Lower lobe of right lung (tissue), 2 donors: ENCODE measurements around the gene PTPRG. TPM values are rescaled to one million over a fixed set of nuclear protein-coding genes. Genes with fewer than 3 reads are reported as not detected.

Experiments used
- ATAC-seq, 2 donors: fragments of 200-7000 bp; cut with Tn5 transposase; one replicate each; pipeline ENCODE4 v1.9.1; 2020 to 2022; ENCODE audit warnings: mild to moderate bottlenecking in 2 of 2, moderate library complexity in 2 of 2
- DNase-seq: peaks from one replicate; pipeline ENCODE4 v3.0.0-alpha.2; 2020
- H3K27ac ChIP-seq: fragments of 200-600 bp; one replicate; pipeline ENCODE4 v1.8.0; 2022
- H3K27me3 ChIP-seq: fragments of 200-600 bp; one replicate; pipeline ENCODE4 v1.8.0; 2022; ENCODE audit warnings: low read depth
- H3K36me3 ChIP-seq: fragments of 200-600 bp; one replicate; pipeline ENCODE4 v1.8.0; 2022; ENCODE audit warnings: mild to moderate bottlenecking
- H3K4me1 ChIP-seq: fragments of 200-600 bp; one replicate; pipeline ENCODE4 v1.8.0; 2022
- H3K4me3 ChIP-seq: fragments of 200-600 bp; one replicate; pipeline ENCODE4 v1.8.0; 2022; ENCODE audit warnings: mild to moderate bottlenecking
- H3K9me3 ChIP-seq: fragments of 200-600 bp; one replicate; pipeline ENCODE4 v1.8.0; 2022
- intact Hi-C: fragments of 100-400 bp; cut with DNase I; formaldehyde crosslinking; loops from one replicate; pipeline ENCODE4 v1.11.0; 2022
- total RNA-seq: library from RNA; stranded (reverse); fragmentation: NEBNext Ultra II Directional; extraction: Animal tissue kit (Norgen Biotek cat#: 25700); gene quantifications from one replicate; pipeline ENCODE4 v1.2.1, GENCODE V29; 2021
- TF ChIP-seq, protein P1 (sequence below): fragments of 200-600 bp; IDR thresholded peaks from one replicate; pipeline ENCODE4 v1.8.0; 2022; ENCODE audit warnings: antibody characterized with exemption, mild to moderate bottlenecking
- donor health status: DM: no; HTN: yes; CAD: no; lungs with severe emphysema.

The PTPRG gene
- total RNA-seq, 1 donor from 2014 or later = 67.6 TPM

DNA sequence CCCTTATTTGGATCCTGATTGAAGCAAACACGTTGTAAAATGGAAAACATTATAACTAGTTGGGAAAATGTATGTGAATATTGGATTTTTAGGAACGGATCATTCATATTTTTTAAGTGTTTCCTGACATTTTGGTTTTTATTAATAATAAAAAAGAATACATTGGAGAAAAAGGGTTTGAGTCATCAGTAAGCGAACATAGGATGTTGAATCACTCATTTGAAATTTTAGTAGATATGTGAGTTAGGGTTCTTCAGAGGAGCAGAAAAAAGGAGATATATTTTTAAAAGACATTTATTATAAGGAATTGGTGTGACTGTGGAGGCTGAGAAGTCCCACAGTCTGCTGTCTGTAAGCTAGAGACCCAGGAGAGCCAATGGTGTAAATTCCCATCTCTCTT, 258.5 kb downstream of the PTPRG start:
- DNase-seq = no peak

DNA sequence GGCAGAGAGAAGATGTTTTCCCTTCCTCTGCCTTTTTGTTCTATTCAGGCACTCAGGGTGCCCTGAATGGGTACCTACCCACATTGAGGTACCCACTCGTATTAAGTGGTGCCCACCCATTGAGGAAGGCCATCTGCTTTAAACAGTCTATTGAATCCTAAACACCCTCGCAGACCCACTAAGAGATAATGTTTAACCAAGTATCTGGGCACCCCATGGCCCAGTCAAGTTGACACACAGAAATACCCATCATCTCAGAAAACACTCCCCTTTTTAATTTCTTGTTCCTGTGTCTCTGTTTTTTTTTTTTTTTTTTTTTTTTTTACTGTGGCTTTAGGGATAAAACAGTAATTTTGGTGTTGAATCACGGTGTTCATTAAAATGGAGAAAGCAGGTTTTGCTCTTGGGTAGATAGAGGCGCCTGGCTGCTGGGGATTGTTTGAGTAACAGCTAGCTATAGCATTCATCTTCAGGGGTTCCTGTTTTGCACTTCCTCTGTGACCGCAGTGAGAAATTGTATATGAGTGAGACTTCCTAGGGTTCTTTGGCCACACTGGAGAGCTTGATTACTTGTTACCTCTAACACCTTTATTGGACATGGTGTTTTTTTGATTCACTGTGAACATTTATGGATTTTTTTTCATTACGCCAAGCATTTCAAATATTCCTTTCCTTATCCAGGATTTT, 259.1 kb downstream of the PTPRG start:
- no peak for DNase-seq
- H3K36me3 ChIP-seq = no peaks in the 10 kb centered on the region
- intact Hi-C loops = no loop called here
- H3K27me3 ChIP-seq = no peaks in the 10 kb centered on the region
- TF ChIP-seq, protein P1, sequence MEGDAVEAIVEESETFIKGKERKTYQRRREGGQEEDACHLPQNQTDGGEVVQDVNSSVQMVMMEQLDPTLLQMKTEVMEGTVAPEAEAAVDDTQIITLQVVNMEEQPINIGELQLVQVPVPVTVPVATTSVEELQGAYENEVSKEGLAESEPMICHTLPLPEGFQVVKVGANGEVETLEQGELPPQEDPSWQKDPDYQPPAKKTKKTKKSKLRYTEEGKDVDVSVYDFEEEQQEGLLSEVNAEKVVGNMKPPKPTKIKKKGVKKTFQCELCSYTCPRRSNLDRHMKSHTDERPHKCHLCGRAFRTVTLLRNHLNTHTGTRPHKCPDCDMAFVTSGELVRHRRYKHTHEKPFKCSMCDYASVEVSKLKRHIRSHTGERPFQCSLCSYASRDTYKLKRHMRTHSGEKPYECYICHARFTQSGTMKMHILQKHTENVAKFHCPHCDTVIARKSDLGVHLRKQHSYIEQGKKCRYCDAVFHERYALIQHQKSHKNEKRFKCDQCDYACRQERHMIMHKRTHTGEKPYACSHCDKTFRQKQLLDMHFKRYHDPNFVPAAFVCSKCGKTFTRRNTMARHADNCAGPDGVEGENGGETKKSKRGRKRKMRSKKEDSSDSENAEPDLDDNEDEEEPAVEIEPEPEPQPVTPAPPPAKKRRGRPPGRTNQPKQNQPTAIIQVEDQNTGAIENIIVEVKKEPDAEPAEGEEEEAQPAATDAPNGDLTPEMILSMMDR = no peak
- H3K27ac ChIP-seq = no peak overlapping the region
- no peak for ATAC-seq
- H3K9me3 ChIP-seq = no peaks in the 10 kb centered on the region
- H3K4me3 ChIP-seq = no peak overlapping the region
- no peaks in the 10 kb centered on the region for H3K4me1 ChIP-seq

More for the DNA sequence above, 258.5 kb downstream of the PTPRG start:
- TF ChIP-seq, protein P1 = no peak
- Histone ChIP-seq H3K4me1 (peaks cover under 1% of the 10 kb centered on the region), H3K36me3 (no peaks in the 10 kb centered on the region), H3K27ac (no peak overlapping the region), H3K27me3 (no peaks in the 10 kb centered on the region), H3K9me3 (no peaks in the 10 kb centered on the region), H3K4me3 (no peak overlapping the region)
- ATAC-seq = no peak
- intact Hi-C loops = no loop called here

DNA sequence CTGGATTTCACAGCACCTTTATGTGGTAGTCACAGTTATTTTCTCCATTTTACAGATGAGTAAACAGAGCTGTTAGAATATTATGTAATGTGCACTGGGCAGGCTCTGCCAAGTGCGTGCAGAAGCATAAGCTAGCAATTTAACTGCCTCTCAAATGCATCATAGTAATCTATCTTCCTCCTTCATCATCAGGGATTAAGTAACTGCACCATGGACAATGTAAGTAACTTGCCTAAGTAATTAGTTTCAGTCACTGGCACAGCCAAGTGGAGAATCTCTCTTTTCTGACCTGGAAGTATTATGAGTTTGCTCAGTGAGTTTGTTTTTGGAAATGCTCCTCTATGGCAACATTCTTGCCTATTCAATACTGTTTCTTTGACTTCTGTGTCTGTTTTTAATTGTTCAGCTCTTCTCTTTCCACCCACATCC, 260.5 kb downstream of the PTPRG start:
- intact Hi-C loops = no loop called here
- Histone ChIP-seq H3K4me3 (no peak overlapping the region), H3K27ac (no peak overlapping the region)

DNA sequence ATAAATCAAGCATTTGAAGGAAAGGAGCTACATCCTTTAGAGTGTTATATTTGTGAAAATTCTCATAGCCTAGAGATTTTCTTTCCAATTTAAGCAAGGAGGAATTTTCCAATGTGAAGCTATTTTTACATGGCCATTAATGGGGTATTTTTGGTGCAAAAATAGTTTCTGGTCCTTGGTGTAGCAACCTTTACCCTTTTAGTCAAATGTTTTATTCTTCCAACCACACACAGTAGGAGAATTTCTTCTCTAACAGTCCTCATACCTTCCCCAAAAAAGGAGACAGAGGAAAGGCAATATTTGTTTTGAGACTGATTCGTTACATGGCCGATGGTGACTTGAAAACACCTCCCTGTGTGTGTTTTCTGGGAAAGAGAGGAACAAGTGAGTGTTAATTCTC, 261.2 kb downstream of the PTPRG start:
- ATAC-seq = no peak

More for the DNA sequence above, 260.5 kb downstream of the PTPRG start:
- Histone ChIP-seq H3K9me3 (no peaks in the 10 kb centered on the region), H3K27me3 (no peaks in the 10 kb centered on the region), H3K36me3 (no peaks in the 10 kb centered on the region), H3K4me1 (no peaks in the 10 kb centered on the region)
- no peak for ATAC-seq
- no peak for DNase-seq
- TF ChIP-seq, protein P1 = no peak

DNA sequence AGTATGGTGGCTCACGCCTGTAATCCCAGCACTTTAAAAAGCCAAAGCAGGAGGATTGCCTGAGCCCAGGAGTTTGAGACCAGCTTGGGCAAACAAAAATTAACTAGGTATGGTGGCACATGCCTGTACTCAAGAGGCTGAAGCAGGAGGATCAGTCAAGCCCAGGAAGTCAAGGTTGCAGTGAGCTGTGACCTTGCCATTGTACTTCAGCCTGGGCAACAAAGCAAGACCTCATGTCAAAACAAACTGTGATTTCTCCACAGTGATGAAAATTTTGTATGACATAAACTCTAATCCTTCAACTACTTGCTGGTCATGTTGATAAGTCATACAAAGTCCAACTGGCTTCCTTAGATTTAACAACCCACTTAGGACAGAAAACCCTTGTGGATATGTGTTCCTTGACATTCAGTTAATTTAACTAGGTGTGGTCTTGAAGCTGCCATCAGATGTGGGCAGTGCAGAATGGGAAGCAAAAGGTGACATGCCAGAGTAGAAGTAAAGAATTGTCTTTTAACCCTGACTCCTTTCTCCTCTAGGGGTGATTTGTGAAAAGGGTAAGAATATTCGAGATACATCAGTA, 263.3 kb downstream of the PTPRG start:
- TF ChIP-seq, protein P1 = no peak
- no peak overlapping the region for H3K27ac ChIP-seq
- no peaks in the 10 kb centered on the region for H3K9me3 ChIP-seq
- H3K27me3 ChIP-seq = no peaks in the 10 kb centered on the region
- peaks cover 15% of the 10 kb centered on the region for H3K4me1 ChIP-seq
- no peak overlapping the region for H3K4me3 ChIP-seq
- intact Hi-C loops = no loop called here
- DNase-seq (no peak), ATAC-seq (no peak)
- H3K36me3 ChIP-seq = no peaks in the 10 kb centered on the region

More for the DNA sequence above, 261.2 kb downstream of the PTPRG start:
- no peaks in the 10 kb centered on the region for H3K9me3 ChIP-seq
- no peak overlapping the region for H3K27ac ChIP-seq
- intact Hi-C loops = no loop called here
- H3K27me3 ChIP-seq = no peaks in the 10 kb centered on the region
- no peaks in the 10 kb centered on the region for H3K4me1 ChIP-seq
- no peak overlapping the region for H3K4me3 ChIP-seq
- DNase-seq = no peak
- H3K36me3 ChIP-seq = no peaks in the 10 kb centered on the region
- TF ChIP-seq, protein P1 = no peak
